SU-DHL-6 (cell line): ENCODE data around the gene PHKG1.
"Not testable (repeated sequence)": the region's sequence is repeated elsewhere in the genome, so short reads cannot be mapped to it uniquely, and the experiment has no call there.

ENCODE experiments used
- H2AFZ ChIP-seq: fragments of 200-600 bp; sonication (generic); 2 replicates; pipeline ENCODE4 v1.6.1; 2014; ENCODE audit warnings: low read depth, mild to moderate bottlenecking, moderate library complexity, mixed read lengths, antibody characterized with exemption, low read length; ENCODE audit not compliant: severe bottlenecking
- H3F3A ChIP-seq: fragments of 200-600 bp; shearing (Covaris generic); 2 replicates; pipeline ENCODE4 v1.6.0; 2016; ENCODE audit warnings: antibody characterized with exemption, mild to moderate bottlenecking; ENCODE audit not compliant: insufficient read depth
- H3K27ac ChIP-seq: fragments of 200-600 bp; sonication (generic); 2 replicates; pipeline ENCODE4 v1.5.1; 2016; ENCODE audit warnings: low read depth, mild to moderate bottlenecking, low read length, moderate library complexity, mixed read lengths
- H3K27me3 ChIP-seq: fragments of 200-600 bp; sonication (generic), shearing (Covaris generic); 2 replicates; pipeline ENCODE4 v1.6.0; 2014; ENCODE audit warnings: mild to moderate bottlenecking, low read length
- H3K36me3 ChIP-seq: fragments of 200-600 bp; sonication (generic); 2 replicates; pipeline ENCODE4 v1.6.1; 2014; ENCODE audit warnings: mild to moderate bottlenecking, low read length, mixed read lengths
- H3K4me2 ChIP-seq: fragments of 300-600, 200-600 bp; shearing (Covaris generic), sonication (generic); 2 replicates; pipeline ENCODE4 v1.6.0; 2014; ENCODE audit warnings: low read length, low read depth, mild to moderate bottlenecking; ENCODE audit not compliant: poor library complexity, severe bottlenecking
- H3K4me3 ChIP-seq: fragments of 200-600 bp; sonication (generic); 2 replicates; pipeline ENCODE4 v1.5.1; 2014; ENCODE audit warnings: antibody characterized with exemption, low read length, mild to moderate bottlenecking, mixed read lengths; ENCODE audit not compliant: insufficient read depth, poor library complexity, severe bottlenecking
- H3K79me2 ChIP-seq: fragments of 200-600 bp; sonication (generic); 2 replicates; pipeline ENCODE4 v1.6.1; 2014; ENCODE audit warnings: mild to moderate bottlenecking, low read length, moderate library complexity; ENCODE audit not compliant: insufficient read depth
- H3K9ac ChIP-seq: fragments of 200-600 bp; sonication (generic); 2 replicates; pipeline ENCODE4 v1.7.0; 2014; ENCODE audit warnings: mild to moderate bottlenecking, low read length
- H3K9me2 ChIP-seq: fragments of 200-600 bp; sonication (generic); replicated peaks from 2 replicates; pipeline ENCODE4 v1.6.1; 2014; ENCODE audit warnings: low read length; ENCODE audit not compliant: insufficient read depth
- H3K9me3 ChIP-seq: fragments of 200-600 bp; sonication (generic); 2 replicates; pipeline ENCODE4 v1.6.1; 2014; ENCODE audit warnings: low read length, mixed read lengths; ENCODE audit not compliant: insufficient read depth
- H4K20me1 ChIP-seq: fragments of 200-600 bp; sonication (generic); 2 replicates; pipeline ENCODE4 v1.6.1; 2014; ENCODE audit warnings: low read depth, mild to moderate bottlenecking, antibody characterized with exemption, low read length, moderate library complexity, mixed read lengths
- CTCF ChIP-seq: fragments of 200-600 bp; sonication (generic); IDR thresholded peaks from one replicate; pipeline ENCODE4 v1.5.1; 2017; ENCODE audit warnings: antibody characterized with exemption, mild to moderate bottlenecking, low read length, moderate library complexity; ENCODE audit not compliant: insufficient read depth, poor library complexity, severe bottlenecking
- EZH2phosphoT487 ChIP-seq: fragments of 200-600 bp; sonication (generic), shearing (Covaris generic); conservative IDR thresholded peaks from 2 replicates; pipeline ENCODE4 v1.6.1; 2018; ENCODE audit warnings: mild to moderate bottlenecking, antibody characterized with exemption, low read length, moderate library complexity, mixed read lengths

PHKG1 gene

DNA sequence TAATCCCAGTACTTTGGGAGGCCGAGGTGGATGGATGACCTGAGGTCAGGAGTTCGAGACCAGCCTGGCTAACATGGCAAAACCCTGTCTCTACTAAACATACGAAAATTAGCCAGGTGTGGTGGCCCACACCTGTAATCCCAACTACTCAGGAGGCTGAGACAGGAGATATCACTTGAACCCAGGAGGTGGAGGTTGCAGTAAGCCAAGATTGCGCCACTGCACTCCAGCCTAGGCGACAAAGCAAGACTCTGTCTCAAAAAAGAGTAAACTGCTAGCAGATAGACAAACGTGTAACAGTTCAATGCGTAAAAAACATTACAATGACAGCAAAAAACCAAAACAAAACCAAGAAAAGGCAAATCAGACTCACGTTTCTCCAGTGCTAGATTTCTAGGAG lies 61.2 kb downstream of the PHKG1 start:
- H3K9ac ChIP-seq, H4K20me1 ChIP-seq, H3K9me2 ChIP-seq, H2AFZ ChIP-seq, H3K27ac ChIP-seq, H3K4me3 ChIP-seq, H3K4me2 ChIP-seq, H3K27me3 ChIP-seq, H3K36me3 ChIP-seq, H3K9me3 ChIP-seq: not testable (repeated sequence)
- Histone ChIP-seq H3K79me2 (0 out of 2 replicates have a peak, but pooled peaks cover 14% of the 10 kb centered on the region), H3F3A (peaks cover 15% of the 10 kb centered on the region; the same call in 1 of the 2 replicates)

GRCh38 chr7:56030340-56030739 lies 62.4 kb downstream of the PHKG1 start:
- no peaks in the 10 kb centered on the region for H4K20me1 ChIP-seq
- H3K9me3 ChIP-seq: no peaks in the 10 kb centered on the region
- no peaks in the 10 kb centered on the region for H3K9me2 ChIP-seq
- no peaks in the 10 kb centered on the region for H3K27me3 ChIP-seq
- H2AFZ ChIP-seq: no peak overlapping the region
- 0 out of 2 replicates have a peak, but pooled peaks cover 9% of the 10 kb centered on the region for H3K79me2 ChIP-seq
- no peaks in the 10 kb centered on the region for H3K36me3 ChIP-seq
- no peak overlapping the region for H3K27ac ChIP-seq
- no peak overlapping the region for H3K4me2 ChIP-seq
- H3K9ac ChIP-seq: no peak overlapping the region
- no peak for TF ChIP-seq EZH2phosphoT487
- TF ChIP-seq CTCF: no peak
- peaks cover 10% of the 10 kb centered on the region; the same call in 1 of the 2 replicates for H3F3A ChIP-seq
- H3K4me3 ChIP-seq: no peak overlapping the region
